Uterus (tissue), 4 donors: ENCODE measurements around the gene PHOSPHO1. TPM values are rescaled to one million over a fixed set of nuclear protein-coding genes. Genes with fewer than 3 reads are reported as not detected.
"Not testable (repeated sequence)": the region's sequence is repeated elsewhere in the genome, so short reads cannot be mapped to it uniquely, and the experiment has no call there.

Experiments used
- DNase-seq, 2 donors: peaks; one replicate each; pipeline ENCODE4 v3.0.0-alpha.2; 2019 to 2020
- H3K27ac ChIP-seq, 2 donors: fragments of 200-600 bp; sonication (generic); 1 replicate in 1 of 2; 2 replicates in 1 of 2; pipeline ENCODE4 v1.5.1; 2016 to 2018
- H3K27me3 ChIP-seq, 2 donors: fragments of 200-600 bp; sonication (generic); one replicate each; pipeline ENCODE4 v1.5.1; 2018 to 2019; ENCODE audit warnings: control low read depth in 1 of 2
- H3K36me3 ChIP-seq, 2 donors: fragments of 200-600 bp; sonication (generic); one replicate each; pipeline ENCODE4 v1.5.1; 2019; ENCODE audit warnings: control low read depth in 1 of 2
- H3K4me1 ChIP-seq, 2 donors: fragments of 200-600 bp; sonication (generic); one replicate each; pipeline ENCODE4 v1.5.1; 2018 to 2019; ENCODE audit warnings: control low read depth in 1 of 2
- H3K4me3 ChIP-seq, 2 donors: fragments of 200-600 bp; sonication (generic); 1 replicate in 1 of 2; 2 replicates in 1 of 2; pipeline ENCODE4 v1.5.1; 2018 to 2019; ENCODE audit warnings: mild to moderate bottlenecking in 1 of 2
- H3K9me3 ChIP-seq, 2 donors: fragments of 200-600 bp; sonication (generic); one replicate each; pipeline ENCODE4 v1.5.1; 2019; ENCODE audit warnings: control low read depth in 1 of 2
- CTCF ChIP-seq, 4 experiments: fragments of 200-600 bp in 2 of 4; fragments of 450-650 bp in 2 of 4; sonication (generic) in 2 of 4; IDR thresholded peaks; one replicate each; pipeline ENCODE4 v1.5.1; 2016 to 2019; ENCODE audit warnings: antibody characterized with exemption in 4 of 4, mild to moderate bottlenecking in 2 of 4, moderate library complexity in 1 of 4
- POLR2A ChIP-seq, 2 donors: fragments of 450-650 bp; IDR thresholded peaks; one replicate each; pipeline ENCODE4 v1.6.1; 2016; ENCODE audit warnings: antibody characterized with exemption in 2 of 2, mild to moderate bottlenecking in 1 of 2, moderate library complexity in 1 of 2
- intact Hi-C: fragments of 100-400 bp; cut with DNase I; formaldehyde crosslinking; loops from one replicate; pipeline ENCODE4 v1.15.1; 2023; ENCODE audit warnings: low total_unique reads
- total RNA-seq, 4 donors: library from RNA; depleted of rRNA in 3 of 4; stranded (reverse); fragments of >200 nt in 3 of 4; gene quantifications; one replicate each; pipeline versions ENCODE4 v1.1.0 to v1.2.4, GENCODE V29; 2014 to 2023
- donor health status: DM: yes; HTN: yes; CAD: no.

Gene PHOSPHO1
- total RNA-seq, 4 donors from 2014 or later = 0.40 to 2.4 TPM; not detected in 2

- intact Hi-C loops = no loop called here
- Histone ChIP-seq H3K4me1 (no peaks in the 10 kb centered on the region), H3K4me3 (no peak overlapping the region), H3K27me3 (no peaks in the 10 kb centered on the region), H3K9me3 (no peaks in the 10 kb centered on the region), H3K36me3 (no peaks in the 10 kb centered on the region), H3K27ac (no peak overlapping the region)
- DNase-seq = no peak
- no peak for TF ChIP-seq POLR2A (IDR thresholded peaks at IDR 0.05)
- no peak for TF ChIP-seq CTCF (IDR thresholded peaks at IDR 0.05)
Observed at GRCh38 chr17:49187301-49187700, 43.3 kb downstream of the PHOSPHO1 start.

- H3K9me3 ChIP-seq, DNase-seq, H3K36me3 ChIP-seq, H3K27ac ChIP-seq, H3K4me1 ChIP-seq, H3K27me3 ChIP-seq, intact Hi-C loops, H3K4me3 ChIP-seq: not testable (repeated sequence)
Observed at GRCh38 chr17:49185381-49185780, 45.2 kb downstream of the PHOSPHO1 start.

GRCh38 chr17:49184522-49184921, 46.1 kb downstream of the PHOSPHO1 start:
- H3K9me3 ChIP-seq, H3K27me3 ChIP-seq, intact Hi-C loops, H3K4me3 ChIP-seq, H3K36me3 ChIP-seq, H3K4me1 ChIP-seq, H3K27ac ChIP-seq, DNase-seq: not testable (repeated sequence)

GRCh38 chr17:49183801-49184200, 46.8 kb downstream of the PHOSPHO1 start:
- H3K36me3 ChIP-seq = no peaks in the 10 kb centered on the region
- no peak for DNase-seq
- H3K27me3 ChIP-seq = no peaks in the 10 kb centered on the region
- no peak overlapping the region for H3K4me3 ChIP-seq
- intact Hi-C loops = no loop called here
- no peaks in the 10 kb centered on the region for H3K4me1 ChIP-seq
- no peaks in the 10 kb centered on the region for H3K9me3 ChIP-seq
- no peak overlapping the region for H3K27ac ChIP-seq
- TF ChIP-seq POLR2A (IDR thresholded peaks at IDR 0.05) = no peak
- no peak for TF ChIP-seq CTCF (IDR thresholded peaks at IDR 0.05)

- intact Hi-C loops = no loop called here
- H3K9me3 ChIP-seq = no peaks in the 10 kb centered on the region
- no peaks in the 10 kb centered on the region for H3K27me3 ChIP-seq
- no peak for DNase-seq
- no peaks in the 10 kb centered on the region for H3K36me3 ChIP-seq
- no peak overlapping the region for H3K4me3 ChIP-seq
- TF ChIP-seq CTCF (IDR thresholded peaks at IDR 0.05) = no peak
- TF ChIP-seq POLR2A (IDR thresholded peaks at IDR 0.05) = no peak
- H3K27ac ChIP-seq = no peak overlapping the region
- H3K4me1 ChIP-seq = no peaks in the 10 kb centered on the region
Observed at GRCh38 chr17:49183341-49183740, 47.2 kb downstream of the PHOSPHO1 start.

- intact Hi-C loops = no loop called here
- H3K27ac ChIP-seq = no peak overlapping the region
Observed at GRCh38 chr17:49180998-49181635, 49.5 kb downstream of the PHOSPHO1 start.

More at GRCh38 chr17:49180998-49181635, 49.5 kb downstream of the PHOSPHO1 start:
- no peaks in the 10 kb centered on the region for H3K4me1 ChIP-seq
- H3K27me3 ChIP-seq = no peaks in the 10 kb centered on the region
- no peak for DNase-seq
- TF ChIP-seq POLR2A (IDR thresholded peaks at IDR 0.05) = no peak
- TF ChIP-seq CTCF (IDR thresholded peaks at IDR 0.05) = no peak
- H3K36me3 ChIP-seq = no peaks in the 10 kb centered on the region
- H3K9me3 ChIP-seq = peaks cover 0 to 5% of the 10 kb centered on the region in 2 donors
- no peak overlapping the region for H3K4me3 ChIP-seq
